ENCODE measurements around the gene RAB14. TPM values are rescaled to one million over a fixed set of nuclear protein-coding genes. Genes with fewer than 3 reads are reported as not detected.

The RAB14 gene
- total RNA-seq, 2 donors from 2014 or later = 13.5 to 21.8 TPM

- DNase-seq (no peak), ATAC-seq (no peak)
- 63 to 68% methylated on average over 2 of the region's 2 CpGs for WGBS, 2 donors
- TF ChIP-seq POLR2A (IDR thresholded peaks at IDR 0.05) (no peak), CTCF (IDR thresholded peaks at IDR 0.05) (no peak)
- Histone ChIP-seq H3K27ac (no peak overlapping the region), H3K27me3 (no peaks in the 10 kb centered on the region), H3K4me3 (no peak overlapping the region), H3K9me3 (no peaks in the 10 kb centered on the region), H3K36me3 (replicated peaks in 1 of 2; ENCODE audit: insufficient read depth in 1 of 2, low read depth in 2 of 2) (no peaks in the 10 kb centered on the region), H3K4me1 (peaks cover 13% of the 10 kb centered on the region)
- intact Hi-C loops (cut with DNase I) = no loop called here
Measured at GRCh38 chr9:121204121-121204520, 2.5 kb upstream of the RAB14 start.

- 1% methylated on average over 10 to 55 of the region's 81 CpGs for WGBS, 2 donors
- H3K27me3 ChIP-seq = no peaks in the 10 kb centered on the region
- DNase-seq (peak in 2 of 4 donors; percentile 40 to 56), ATAC-seq (peak; percentile 40)
- H3K9me3 ChIP-seq = no peaks in the 10 kb centered on the region
- intact Hi-C loops (cut with DNase I) = no loop called here
- no peaks in the 10 kb centered on the region for H3K36me3 ChIP-seq (replicated peaks in 1 of 2; ENCODE audit: insufficient read depth in 1 of 2, low read depth in 2 of 2)
- H3K4me1 ChIP-seq = peaks cover 42% of the 10 kb centered on the region
- TF ChIP-seq POLR2A (IDR thresholded peaks at IDR 0.05) = no peak
- TF ChIP-seq CTCF (IDR thresholded peaks at IDR 0.05) = no peak
- peak overlapping the region; percentile 89 to 97 (median 92) for H3K27ac ChIP-seq
- H3K4me3 ChIP-seq = peak overlapping the region; percentile 84 to 92
Measured at GRCh38 chr9:121201045-121201737, 478 bp downstream of the RAB14 start.

GRCh38 chr9:121200356-121200755 is 1.3 kb downstream of the RAB14 start:
- H3K9me3 ChIP-seq = no peaks in the 10 kb centered on the region
- WGBS, 2 donors = 4% methylated on average over 4 of the region's 4 CpGs
- DNase-seq = no peak
- H3K27me3 ChIP-seq = no peaks in the 10 kb centered on the region
- TF ChIP-seq CTCF (IDR thresholded peaks at IDR 0.05) (no peak), POLR2A (IDR thresholded peaks at IDR 0.05) (no peak)
- H3K27ac ChIP-seq = peak overlapping the region in 3 of 4 donors; percentile 89 to 97 (median 95)
- peaks cover 48% of the 10 kb centered on the region for H3K4me1 ChIP-seq
- no peaks in the 10 kb centered on the region for H3K36me3 ChIP-seq (replicated peaks in 1 of 2; ENCODE audit: insufficient read depth in 1 of 2, low read depth in 2 of 2)
- ATAC-seq = no peak
- intact Hi-C loops (cut with DNase I) = no loop called here
- peak overlapping the region in 1 of 2 donors; percentile 92 for H3K4me3 ChIP-seq

- intact Hi-C loops (cut with DNase I) = no loop called here
- ATAC-seq (no peak), DNase-seq (no peak)
- WGBS, 2 donors = 9 to 12% methylated on average over 2 of the region's 2 CpGs
- Histone ChIP-seq H3K27ac (peak overlapping the region in 1 of 4 donors; percentile 95), H3K4me3 (no peak overlapping the region), H3K9me3 (no peaks in the 10 kb centered on the region), H3K27me3 (no peaks in the 10 kb centered on the region), H3K4me1 (peaks cover 53% of the 10 kb centered on the region), H3K36me3 (replicated peaks in 1 of 2; ENCODE audit: insufficient read depth in 1 of 2, low read depth in 2 of 2) (no peaks in the 10 kb centered on the region)
- no peak for TF ChIP-seq POLR2A (IDR thresholded peaks at IDR 0.05)
- no peak for TF ChIP-seq CTCF (IDR thresholded peaks at IDR 0.05)
Measured at GRCh38 chr9:121199921-121200320, 1.7 kb downstream of the RAB14 start.

GRCh38 chr9:121198512-121199042 is 3.1 kb downstream of the RAB14 start:
- intact Hi-C loops (cut with DNase I) = no loop called here
- no peak overlapping the region for H3K4me3 ChIP-seq

More at GRCh38 chr9:121198512-121199042, 3.1 kb downstream of the RAB14 start:
- TF ChIP-seq CTCF (IDR thresholded peaks at IDR 0.05) (no peak), POLR2A (IDR thresholded peaks at IDR 0.05) (no peak)
- peaks cover 65% of the 10 kb centered on the region for H3K4me1 ChIP-seq
- DNase-seq (no peak), ATAC-seq (no peak)
- no peaks in the 10 kb centered on the region for H3K36me3 ChIP-seq (replicated peaks in 1 of 2; ENCODE audit: insufficient read depth in 1 of 2, low read depth in 2 of 2)
- WGBS, 2 donors = 19 to 20% methylated on average over 4 of the region's 4 CpGs
- H3K27ac ChIP-seq = no peak overlapping the region
- no peaks in the 10 kb centered on the region for H3K9me3 ChIP-seq
- H3K27me3 ChIP-seq = no peaks in the 10 kb centered on the region

Data from body of pancreas (tissue), 4 donors.